ENCODE data around the gene SLC35A4.

DNA sequence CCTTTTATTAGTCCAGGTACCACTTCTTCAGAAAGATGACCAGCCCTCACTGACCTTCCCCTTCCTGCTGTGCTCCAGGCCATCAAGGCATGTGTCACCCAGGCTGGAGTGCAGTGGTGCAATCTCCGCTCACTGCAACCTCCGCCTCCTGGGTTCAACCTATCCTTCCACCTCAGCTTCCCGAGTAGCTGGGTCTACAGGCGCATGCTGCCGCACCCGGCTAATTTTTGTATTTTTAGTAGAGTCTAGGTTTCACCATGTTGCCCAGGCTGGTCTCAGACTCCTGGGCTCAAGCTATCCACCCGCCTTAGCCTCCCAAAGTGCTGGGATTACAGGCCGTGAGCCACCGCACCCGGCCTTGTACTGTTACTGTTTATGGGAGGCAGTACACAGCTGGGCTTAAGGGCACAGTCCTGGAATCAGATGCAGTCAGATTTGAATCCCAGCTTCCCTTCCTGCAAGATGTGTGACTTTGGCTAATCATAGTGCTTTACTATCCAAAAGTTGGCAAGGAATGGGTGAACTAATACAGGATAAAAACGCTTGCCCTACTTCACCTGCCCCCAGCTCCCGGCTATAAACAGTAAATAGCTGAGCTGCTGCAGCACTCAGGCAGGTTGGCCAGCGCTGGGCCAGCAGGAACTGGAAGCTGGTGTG is 17.6 kb upstream of the SLC35A4 start:
- TF ChIP-seq, protein P1, sequence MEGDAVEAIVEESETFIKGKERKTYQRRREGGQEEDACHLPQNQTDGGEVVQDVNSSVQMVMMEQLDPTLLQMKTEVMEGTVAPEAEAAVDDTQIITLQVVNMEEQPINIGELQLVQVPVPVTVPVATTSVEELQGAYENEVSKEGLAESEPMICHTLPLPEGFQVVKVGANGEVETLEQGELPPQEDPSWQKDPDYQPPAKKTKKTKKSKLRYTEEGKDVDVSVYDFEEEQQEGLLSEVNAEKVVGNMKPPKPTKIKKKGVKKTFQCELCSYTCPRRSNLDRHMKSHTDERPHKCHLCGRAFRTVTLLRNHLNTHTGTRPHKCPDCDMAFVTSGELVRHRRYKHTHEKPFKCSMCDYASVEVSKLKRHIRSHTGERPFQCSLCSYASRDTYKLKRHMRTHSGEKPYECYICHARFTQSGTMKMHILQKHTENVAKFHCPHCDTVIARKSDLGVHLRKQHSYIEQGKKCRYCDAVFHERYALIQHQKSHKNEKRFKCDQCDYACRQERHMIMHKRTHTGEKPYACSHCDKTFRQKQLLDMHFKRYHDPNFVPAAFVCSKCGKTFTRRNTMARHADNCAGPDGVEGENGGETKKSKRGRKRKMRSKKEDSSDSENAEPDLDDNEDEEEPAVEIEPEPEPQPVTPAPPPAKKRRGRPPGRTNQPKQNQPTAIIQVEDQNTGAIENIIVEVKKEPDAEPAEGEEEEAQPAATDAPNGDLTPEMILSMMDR (IDR thresholded peaks at IDR 0.05), result no peak
- TF ChIP-seq ZFX (IDR thresholded peaks at IDR 0.05; ENCODE audit: borderline replicate concordance), result no peak
